ENCODE data around the gene ANK3.

ANK3 gene

DNA sequence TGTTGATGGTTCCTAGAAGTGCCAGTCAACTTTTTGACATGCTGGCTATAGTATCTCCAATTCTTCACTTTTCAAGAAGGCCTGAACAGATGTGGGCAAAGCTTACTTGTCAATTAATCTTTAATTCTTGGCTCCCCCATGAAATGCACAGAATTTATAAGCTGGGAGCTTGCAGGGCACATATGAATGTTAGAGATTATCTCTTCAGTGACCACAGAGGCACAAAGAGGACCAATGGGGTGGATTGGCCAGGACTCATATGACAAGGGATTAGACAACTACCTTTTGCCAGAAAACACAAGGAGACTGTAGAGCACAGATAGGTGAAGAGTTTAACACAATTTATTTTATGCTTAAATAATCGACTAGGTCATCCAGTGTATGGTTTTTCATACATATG is 361.6 kb downstream of the ANK3 start:
- Histone ChIP-seq H4K91ac (ENCODE audit: low read depth, low read length) (no peak overlapping the region), H3K27ac (ENCODE audit: low read depth, low read length) (no peak overlapping the region), H3K4me3 (ENCODE audit: low read depth, low read length) (no peak overlapping the region), H3K23ac (ENCODE audit: low read length) (no peak overlapping the region), H2AK5ac (ENCODE audit: low read length) (no peak overlapping the region), H3K4me1 (ENCODE audit: control insufficient read depth in 1 of 2, insufficient read depth in 2 of 2, low read length in 2 of 2) (no peaks in the 10 kb centered on the region), H4K8ac (ENCODE audit: low read depth, low read length) (no peak overlapping the region), H3K4ac (ENCODE audit: low read depth, low read length) (no peak overlapping the region), H3K27me3 (ENCODE audit: insufficient read depth, low read length) (no peaks in the 10 kb centered on the region), H2BK5ac (ENCODE audit: low read depth, low read length, poor library complexity) (no peak overlapping the region), H3K14ac (ENCODE audit: low read length) (no peak overlapping the region), H3K79me1 (ENCODE audit: low read length) (no peaks in the 10 kb centered on the region), H3K9me3 (ENCODE audit: insufficient read depth, low read depth, low read length) (no peaks in the 10 kb centered on the region), H2BK120ac (ENCODE audit: insufficient read depth, low read length, poor library complexity) (no peak overlapping the region), H4K12ac (ENCODE audit: low read depth, low read length) (no peak overlapping the region), H3K9ac (ENCODE audit: low read length) (no peak overlapping the region), H3K18ac (ENCODE audit: low read length) (no peak overlapping the region), H2BK12ac (ENCODE audit: low read length) (no peak overlapping the region), H3K79me2 (ENCODE audit: control insufficient read depth, insufficient read depth, low read length, poor library complexity) (no peaks in the 10 kb centered on the region), H3K36me3 (ENCODE audit: control insufficient read depth in 1 of 2, insufficient read depth in 2 of 2, low read length in 2 of 2) (no peaks in the 10 kb centered on the region), H2AFZ (ENCODE audit: insufficient read depth, low read length, poor library complexity) (no peak overlapping the region), H3K4me2 (ENCODE audit: low read length) (no peak overlapping the region)
- no CpG with 5 or more reads among the region's 1 CpG for WGBS (ENCODE audit: extremely low coverage, insufficient coverage, insufficient read length)
- DNase-seq: no peak

DNA sequence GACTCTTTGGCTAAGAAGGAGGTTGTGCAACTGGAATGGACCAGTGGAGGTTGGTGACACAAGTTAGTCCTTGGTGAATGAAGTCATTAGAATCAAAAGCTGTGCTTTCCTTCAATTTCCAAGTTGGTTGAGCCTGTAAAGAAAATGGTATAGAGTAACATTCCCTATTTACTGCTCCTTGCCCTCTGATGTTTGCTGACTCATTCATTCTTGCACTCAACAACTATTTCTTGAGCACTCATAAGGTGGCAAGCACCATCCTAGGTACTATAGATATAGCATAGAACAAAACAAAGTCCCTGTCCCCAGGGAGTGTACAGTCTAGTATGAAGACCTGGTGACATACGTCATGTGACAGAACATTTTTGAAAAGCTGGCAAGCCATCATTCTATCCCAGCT is 364.4 kb downstream of the ANK3 start:
- no CpG with 5 or more reads among the region's 1 CpG for WGBS (ENCODE audit: extremely low coverage, insufficient coverage, insufficient read length)
- H3K27ac ChIP-seq (ENCODE audit: low read depth, low read length): no peak overlapping the region
- H3K4ac ChIP-seq (ENCODE audit: low read depth, low read length): no peak overlapping the region
- H3K4me2 ChIP-seq (ENCODE audit: low read length): no peak overlapping the region
- H3K79me2 ChIP-seq (ENCODE audit: control insufficient read depth, insufficient read depth, low read length, poor library complexity): no peaks in the 10 kb centered on the region
- H3K9ac ChIP-seq (ENCODE audit: low read length): no peak overlapping the region
- no peak overlapping the region for H2BK12ac ChIP-seq (ENCODE audit: low read length)
- H3K36me3 ChIP-seq (ENCODE audit: control insufficient read depth in 1 of 2, insufficient read depth in 2 of 2, low read length in 2 of 2): no peaks in the 10 kb centered on the region
- H3K18ac ChIP-seq (ENCODE audit: low read length): no peak overlapping the region
- H2AFZ ChIP-seq (ENCODE audit: insufficient read depth, low read length, poor library complexity): no peak overlapping the region
- H2BK5ac ChIP-seq (ENCODE audit: low read depth, low read length, poor library complexity): no peak overlapping the region
- no peak overlapping the region for H4K8ac ChIP-seq (ENCODE audit: low read depth, low read length)
- H3K27me3 ChIP-seq (ENCODE audit: insufficient read depth, low read length): no peaks in the 10 kb centered on the region
- no peak overlapping the region for H4K12ac ChIP-seq (ENCODE audit: low read depth, low read length)
- H3K4me1 ChIP-seq (ENCODE audit: control insufficient read depth in 1 of 2, insufficient read depth in 2 of 2, low read length in 2 of 2): no peaks in the 10 kb centered on the region
- no peaks in the 10 kb centered on the region for H3K9me3 ChIP-seq (ENCODE audit: insufficient read depth, low read depth, low read length)
- no peaks in the 10 kb centered on the region for H3K79me1 ChIP-seq (ENCODE audit: low read length)
- H4K91ac ChIP-seq (ENCODE audit: low read depth, low read length): no peak overlapping the region
- H3K14ac ChIP-seq (ENCODE audit: low read length): no peak overlapping the region
- H2AK5ac ChIP-seq (ENCODE audit: low read length): no peak overlapping the region
- no peak overlapping the region for H3K23ac ChIP-seq (ENCODE audit: low read length)
- no peak for DNase-seq
- no peak overlapping the region for H2BK120ac ChIP-seq (ENCODE audit: insufficient read depth, low read length, poor library complexity)
- no peak overlapping the region for H3K4me3 ChIP-seq (ENCODE audit: low read depth, low read length)

DNA sequence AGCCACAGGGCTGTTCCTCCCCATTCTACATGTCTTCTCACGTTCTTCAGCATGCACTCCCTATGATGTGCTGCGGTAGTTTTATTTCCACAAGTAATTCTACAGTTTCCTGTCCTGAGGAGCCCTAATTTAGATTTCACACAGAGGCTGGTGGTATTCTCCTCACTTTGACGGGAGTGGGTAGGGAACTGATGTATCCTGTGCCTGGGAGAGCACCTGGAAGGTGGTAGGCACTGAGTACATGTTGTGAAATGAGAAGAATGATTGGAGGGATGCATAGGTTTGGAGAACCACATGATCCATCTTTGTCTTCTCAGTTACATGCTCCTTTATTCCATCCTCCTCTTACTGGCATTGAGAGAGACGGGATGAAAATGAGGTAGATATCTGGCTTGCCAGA is 365.2 kb downstream of the ANK3 start:
- no peak overlapping the region for H2BK5ac ChIP-seq (ENCODE audit: low read depth, low read length, poor library complexity)
- no peaks in the 10 kb centered on the region for H3K9me3 ChIP-seq (ENCODE audit: insufficient read depth, low read depth, low read length)
- H4K12ac ChIP-seq (ENCODE audit: low read depth, low read length): no peak overlapping the region
- H3K27me3 ChIP-seq (ENCODE audit: insufficient read depth, low read length): no peaks in the 10 kb centered on the region
- no peak overlapping the region for H4K91ac ChIP-seq (ENCODE audit: low read depth, low read length)
- no peak overlapping the region for H3K27ac ChIP-seq (ENCODE audit: low read depth, low read length)
- H3K79me1 ChIP-seq (ENCODE audit: low read length): no peaks in the 10 kb centered on the region
- H3K18ac ChIP-seq (ENCODE audit: low read length): no peak overlapping the region
- H3K79me2 ChIP-seq (ENCODE audit: control insufficient read depth, insufficient read depth, low read length, poor library complexity): no peaks in the 10 kb centered on the region
- H2BK120ac ChIP-seq (ENCODE audit: insufficient read depth, low read length, poor library complexity): no peak overlapping the region
- H2AFZ ChIP-seq (ENCODE audit: insufficient read depth, low read length, poor library complexity): no peak overlapping the region
- H3K23ac ChIP-seq (ENCODE audit: low read length): no peak overlapping the region
- no peaks in the 10 kb centered on the region for H3K36me3 ChIP-seq (ENCODE audit: control insufficient read depth in 1 of 2, insufficient read depth in 2 of 2, low read length in 2 of 2)
- H3K14ac ChIP-seq (ENCODE audit: low read length): no peak overlapping the region
- no peak overlapping the region for H4K8ac ChIP-seq (ENCODE audit: low read depth, low read length)
- H3K4me1 ChIP-seq (ENCODE audit: control insufficient read depth in 1 of 2, insufficient read depth in 2 of 2, low read length in 2 of 2): no peaks in the 10 kb centered on the region
- WGBS (ENCODE audit: extremely low coverage, insufficient coverage, insufficient read length): no CpG with 5 or more reads among the region's 4 CpGs
- H3K9ac ChIP-seq (ENCODE audit: low read length): no peak overlapping the region
- DNase-seq: no peak
- H3K4ac ChIP-seq (ENCODE audit: low read depth, low read length): no peak overlapping the region
- no peak overlapping the region for H2BK12ac ChIP-seq (ENCODE audit: low read length)
- no peak overlapping the region for H3K4me2 ChIP-seq (ENCODE audit: low read length)
- H2AK5ac ChIP-seq (ENCODE audit: low read length): no peak overlapping the region
- H3K4me3 ChIP-seq (ENCODE audit: low read depth, low read length): no peak overlapping the region

DNA sequence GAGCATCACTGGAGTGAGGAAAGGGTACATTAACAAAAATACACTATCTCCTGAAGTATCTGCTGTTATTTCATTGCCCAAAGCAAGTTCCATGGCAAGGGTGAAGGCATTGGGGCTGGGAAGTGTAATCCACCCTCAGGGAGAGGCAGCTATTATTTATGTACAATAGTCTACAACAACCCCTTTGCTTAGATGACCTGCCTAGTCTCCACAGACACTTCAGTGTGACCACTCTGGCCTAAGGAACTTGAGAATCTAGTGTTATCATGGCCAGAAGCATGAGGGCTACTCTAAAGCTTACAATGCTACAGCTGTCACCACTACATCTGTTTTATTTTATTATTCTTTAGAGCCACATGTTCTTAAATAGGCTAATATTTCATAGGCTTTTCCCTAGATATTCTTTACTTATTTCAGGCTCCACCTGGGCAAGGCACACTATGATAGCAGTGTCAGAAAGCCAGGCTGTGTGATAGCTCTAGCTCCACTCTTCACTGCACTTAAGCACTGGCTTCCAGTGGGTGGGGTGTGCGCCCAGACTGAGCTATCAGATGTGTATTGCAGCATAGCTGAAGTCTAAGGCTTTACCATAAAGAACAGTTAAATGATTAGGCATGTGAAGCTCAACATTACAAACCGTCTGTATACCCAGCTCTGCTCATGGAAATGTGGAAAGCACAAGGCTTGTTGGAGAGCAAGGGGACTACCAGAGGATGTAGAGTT is 366.4 kb downstream of the ANK3 start:
- H4K91ac ChIP-seq (ENCODE audit: low read depth, low read length): no peak overlapping the region
- no peak overlapping the region for H3K4ac ChIP-seq (ENCODE audit: low read depth, low read length)
- no peak overlapping the region for H2AFZ ChIP-seq (ENCODE audit: insufficient read depth, low read length, poor library complexity)
- H2BK120ac ChIP-seq (ENCODE audit: insufficient read depth, low read length, poor library complexity): no peak overlapping the region
- no peak overlapping the region for H2BK12ac ChIP-seq (ENCODE audit: low read length)
- no CpG with 5 or more reads among the region's 2 CpGs for whole genome bisulfite sequencing (ENCODE audit: extremely low coverage, insufficient coverage, insufficient read length)
- no peaks in the 10 kb centered on the region for H3K79me1 ChIP-seq (ENCODE audit: low read length)
- no peak overlapping the region for H3K23ac ChIP-seq (ENCODE audit: low read length)
- H3K18ac ChIP-seq (ENCODE audit: low read length): no peak overlapping the region
- no peak overlapping the region for H4K12ac ChIP-seq (ENCODE audit: low read depth, low read length)
- DNase-seq: no peak
- H3K27me3 ChIP-seq (ENCODE audit: insufficient read depth, low read length): no peaks in the 10 kb centered on the region
- no peak overlapping the region for H4K8ac ChIP-seq (ENCODE audit: low read depth, low read length)
- H2BK5ac ChIP-seq (ENCODE audit: low read depth, low read length, poor library complexity): no peak overlapping the region
- H3K14ac ChIP-seq (ENCODE audit: low read length): no peak overlapping the region
- no peaks in the 10 kb centered on the region for H3K9me3 ChIP-seq (ENCODE audit: insufficient read depth, low read depth, low read length)
- no peak overlapping the region for H3K4me3 ChIP-seq (ENCODE audit: low read depth, low read length)
- H3K36me3 ChIP-seq (ENCODE audit: control insufficient read depth in 1 of 2, insufficient read depth in 2 of 2, low read length in 2 of 2): no peaks in the 10 kb centered on the region
- no peak overlapping the region for H3K27ac ChIP-seq (ENCODE audit: low read depth, low read length)
- no peak overlapping the region for H3K4me2 ChIP-seq (ENCODE audit: low read length)
- H3K79me2 ChIP-seq (ENCODE audit: control insufficient read depth, insufficient read depth, low read length, poor library complexity): no peaks in the 10 kb centered on the region
- no peak overlapping the region for H3K9ac ChIP-seq (ENCODE audit: low read length)
- H2AK5ac ChIP-seq (ENCODE audit: low read length): no peak overlapping the region
- no peaks in the 10 kb centered on the region for H3K4me1 ChIP-seq (ENCODE audit: control insufficient read depth in 1 of 2, insufficient read depth in 2 of 2, low read length in 2 of 2)

All from trophoblast cell (in vitro differentiated cells and primary cell).